Lower leg skin (tissue), 3 donors: ENCODE measurements around the gene GPC3.

Experiments
- CTCF ChIP-seq, 3 donors: fragments of 450-650 bp; IDR thresholded peaks; one replicate each; pipeline ENCODE4 v1.5.1; 2016; ENCODE audit warnings: antibody characterized with exemption in 3 of 3, mild to moderate bottlenecking in 3 of 3, moderate library complexity in 2 of 3
- POLR2A ChIP-seq, 2 donors: fragments of 450-650 bp; IDR thresholded peaks; one replicate each; pipeline ENCODE4 v1.6.1; 2016 to 2017; ENCODE audit warnings: antibody characterized with exemption in 2 of 2, mild to moderate bottlenecking in 1 of 2, moderate library complexity in 1 of 2

- TF ChIP-seq CTCF (IDR thresholded peaks at IDR 0.05) (no peak), POLR2A (IDR thresholded peaks at IDR 0.05) (no peak)
Observed at GRCh38 chrX:133897593-133898163, 87.7 kb downstream of the GPC3 start.
